Fibroblast of skin of back (primary cell): ENCODE measurements around the gene GRIK5.
A peak's percentile ranks its signal among the peaks of the same experiment; 100 is the strongest.

Experiments
- DNase-seq: peaks from one replicate; pipeline ENCODE4 v3.0.0-alpha.2; 2013

Gene GRIK5

DNA sequence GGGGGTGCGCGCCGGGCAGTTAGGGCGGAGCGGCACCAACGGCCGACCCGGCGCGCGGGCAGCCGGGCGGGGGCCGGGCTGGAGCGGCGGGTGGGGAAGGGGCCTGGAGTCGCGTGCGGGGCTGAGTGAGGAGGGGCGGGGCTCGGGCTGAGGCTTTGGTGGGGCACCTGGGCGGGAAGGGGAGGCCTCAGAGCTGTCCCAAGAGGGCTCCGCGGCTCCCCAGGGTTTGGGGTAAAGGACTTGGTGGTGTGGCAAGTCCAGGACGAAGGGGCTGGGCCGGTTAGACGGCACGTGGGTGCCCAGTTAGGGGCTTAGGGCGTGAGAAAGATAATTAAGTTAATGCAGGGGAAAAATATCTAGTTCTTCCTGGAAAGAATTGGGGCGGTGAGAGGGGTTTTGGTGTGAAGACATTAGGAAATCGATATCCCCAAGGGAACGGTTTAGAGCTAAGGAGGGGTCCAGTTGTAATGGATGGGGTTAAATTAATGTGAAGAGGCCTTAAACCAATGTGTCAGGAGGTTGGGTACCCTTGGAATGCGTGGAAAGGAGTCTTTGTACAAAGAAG is 6.5 kb upstream of the GRIK5 start:
- no peak for DNase-seq

DNA sequence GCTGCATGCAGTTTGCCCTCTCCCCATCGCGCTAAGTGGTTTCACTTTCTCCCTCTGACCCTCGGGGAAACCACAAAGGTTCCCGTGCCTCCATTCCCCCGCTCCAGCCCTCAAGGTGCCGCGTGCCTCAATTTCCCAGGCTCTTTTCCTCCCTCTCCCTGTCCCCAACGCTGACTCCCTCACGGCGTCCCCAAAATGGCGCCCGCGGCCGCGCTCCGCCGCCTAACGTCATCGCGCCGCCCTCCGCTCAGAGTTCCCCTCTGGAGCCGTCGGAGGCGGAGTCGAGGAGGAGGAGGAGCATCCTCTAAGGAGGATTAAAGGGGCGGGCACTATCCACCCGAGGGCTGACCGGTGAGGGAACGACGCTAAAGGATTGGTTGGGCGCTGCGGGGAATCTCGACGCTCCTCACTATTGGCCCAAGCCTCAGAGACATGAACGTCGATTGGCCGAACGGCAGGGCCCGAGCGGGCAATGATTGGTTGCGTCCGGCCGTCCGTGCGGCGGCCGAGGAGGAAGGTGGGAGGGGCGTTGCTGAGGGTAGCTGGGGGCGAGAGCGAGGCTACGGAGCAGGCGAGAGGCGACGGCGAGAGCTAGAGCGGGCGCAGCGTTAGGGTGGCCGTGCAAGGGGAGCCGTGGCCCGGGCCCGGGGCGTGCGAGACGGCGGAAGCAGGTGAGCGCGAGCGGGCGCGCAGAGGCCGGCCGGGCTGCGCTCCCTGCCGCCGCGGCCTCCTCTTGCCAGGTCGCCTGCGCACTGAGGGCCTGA is 5.8 kb upstream of the GRIK5 start, which contains the start of gene ZNF574:
Gene ZNF574 (plus strand): TSS at position 551 of the 764 bp plus-strand sequence. CDS start 2,441 bp downstream, outside the sequence.
- DNase-seq: peak; percentile 100

DNA sequence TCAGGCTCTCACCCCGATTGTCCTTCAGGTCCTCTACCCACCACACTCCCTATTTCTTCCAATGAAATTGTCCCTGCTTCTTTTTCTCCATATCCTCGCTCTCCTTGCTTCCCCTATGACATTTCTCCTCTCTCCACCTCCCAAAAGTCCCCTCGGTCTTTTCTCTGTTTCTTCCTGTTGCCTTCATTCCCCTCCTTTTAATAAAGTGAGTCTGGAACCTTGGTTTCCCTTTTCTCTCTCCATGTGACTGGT is 5.3 kb upstream of the GRIK5 start:
- no peak for DNase-seq

DNA sequence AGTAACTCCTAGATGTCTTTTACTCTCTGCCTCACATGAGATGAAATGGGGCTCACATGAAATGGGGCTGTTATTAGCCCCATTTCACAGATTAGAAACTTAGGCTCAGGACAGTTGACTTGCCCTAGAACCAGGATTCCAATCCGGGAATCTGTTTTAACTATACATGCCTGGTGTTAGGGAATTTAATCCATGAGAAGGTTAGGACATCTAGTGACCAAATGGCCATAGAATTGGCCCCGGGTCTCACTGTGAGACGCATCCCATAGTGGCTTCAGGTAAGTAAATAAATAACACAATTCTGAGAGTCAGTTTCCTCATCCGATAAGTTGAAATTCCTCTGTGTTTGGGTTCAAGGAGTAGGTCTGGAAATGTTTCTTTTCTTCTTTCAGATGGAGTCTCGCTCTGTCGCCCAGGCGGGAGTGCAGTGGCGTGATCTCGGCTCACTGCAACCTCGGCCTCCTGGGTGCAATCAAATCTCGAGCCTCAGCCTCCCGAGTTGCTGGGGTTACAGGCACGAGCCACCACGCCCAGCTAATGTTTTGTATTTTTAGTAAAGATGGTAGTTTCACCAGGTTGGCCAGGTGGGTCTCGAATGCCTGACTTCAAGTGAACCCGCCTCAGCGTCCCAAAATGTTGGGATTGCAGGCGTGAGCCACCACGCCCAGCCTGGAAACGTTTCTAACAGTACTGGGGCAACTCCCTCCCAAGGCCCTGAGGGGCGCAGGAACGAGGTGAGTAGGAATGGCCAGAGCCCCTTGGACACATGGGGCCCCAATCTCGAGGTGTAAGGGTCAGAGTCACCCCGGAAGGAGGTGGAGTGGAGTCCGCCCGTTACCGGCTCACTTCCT is 4.7 kb upstream of the GRIK5 start:
- peak; percentile 20 for DNase-seq

DNA sequence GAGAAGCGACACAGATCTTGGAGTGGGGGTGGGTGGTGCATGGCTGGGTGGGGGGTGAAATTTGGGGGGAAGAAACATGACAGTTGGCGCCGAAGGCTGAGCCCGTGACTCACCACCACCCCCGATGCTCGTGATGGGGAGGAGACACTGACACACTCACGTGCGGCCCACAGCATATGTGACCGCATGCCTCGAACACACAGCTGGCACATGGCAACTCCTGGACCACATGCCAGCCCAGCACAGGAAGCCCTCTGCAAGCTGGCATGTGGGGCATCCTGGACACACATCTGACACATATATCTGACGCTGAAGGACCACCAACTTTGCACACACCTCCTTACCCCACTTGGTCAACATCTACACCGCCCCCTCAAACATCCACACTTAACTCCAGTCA is 1.2 kb upstream of the GRIK5 start:
- DNase-seq: no peak

DNA sequence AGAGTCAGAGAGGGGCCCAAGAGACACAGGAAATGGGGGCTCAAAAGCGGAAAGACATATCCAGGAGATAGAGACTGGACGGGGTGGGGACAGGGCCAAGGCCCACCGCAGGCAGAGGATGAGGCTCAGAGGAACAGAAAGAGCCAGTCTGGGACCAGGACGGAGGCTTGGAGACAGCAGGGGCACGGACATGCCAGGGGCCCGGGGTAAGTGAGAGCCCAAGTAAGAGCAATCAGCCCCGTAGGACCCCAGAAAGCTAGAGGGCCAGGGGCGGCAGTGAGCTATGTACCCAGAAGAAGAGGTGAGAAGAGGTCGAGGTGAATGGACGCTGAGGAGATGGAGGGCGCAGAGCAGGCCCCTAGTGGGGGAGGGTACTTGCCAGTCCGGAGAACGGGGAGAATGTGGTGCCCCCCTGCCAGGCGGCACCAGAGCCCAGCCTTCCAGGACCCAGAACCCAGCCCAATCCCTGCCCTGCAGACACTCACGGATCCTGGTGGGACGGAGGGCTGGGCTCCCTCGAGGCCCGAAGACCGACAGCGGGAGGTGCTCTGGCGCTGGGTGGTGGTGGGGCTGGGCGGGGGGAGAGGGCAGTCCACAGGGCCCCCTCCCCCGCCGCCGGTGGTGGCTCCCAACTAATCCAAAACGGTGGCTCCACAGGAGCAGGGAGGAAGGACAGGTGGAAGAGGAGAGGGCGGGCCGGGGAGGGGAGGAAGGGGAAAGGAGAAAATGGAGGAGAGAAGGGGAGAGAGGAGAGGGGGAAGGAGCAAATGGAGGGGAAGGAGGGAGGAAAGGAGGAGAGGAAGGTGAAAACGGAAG is 1.0 kb downstream of the GRIK5 start:
- DNase-seq: no peak

DNA sequence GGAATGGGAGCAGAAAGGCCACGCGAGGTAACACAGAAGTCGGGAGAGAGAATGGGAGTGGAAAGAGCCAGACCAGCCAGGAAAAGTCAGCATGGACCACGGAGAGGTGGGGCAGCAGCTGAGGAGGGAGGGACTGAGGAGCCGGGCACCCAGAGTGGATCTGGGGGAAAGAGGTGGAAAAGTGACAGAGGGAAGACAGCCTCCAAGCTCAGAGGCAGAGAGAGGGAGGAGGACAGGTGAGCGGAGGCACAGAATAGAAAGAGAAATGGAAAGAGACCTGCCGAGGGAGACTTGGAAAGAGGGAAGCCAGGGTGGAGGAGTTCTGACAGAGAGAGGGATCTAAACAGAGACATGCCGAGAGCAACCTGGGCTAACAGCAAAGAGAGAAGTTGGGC is 1.6 kb downstream of the GRIK5 start:
- no peak for DNase-seq

DNA sequence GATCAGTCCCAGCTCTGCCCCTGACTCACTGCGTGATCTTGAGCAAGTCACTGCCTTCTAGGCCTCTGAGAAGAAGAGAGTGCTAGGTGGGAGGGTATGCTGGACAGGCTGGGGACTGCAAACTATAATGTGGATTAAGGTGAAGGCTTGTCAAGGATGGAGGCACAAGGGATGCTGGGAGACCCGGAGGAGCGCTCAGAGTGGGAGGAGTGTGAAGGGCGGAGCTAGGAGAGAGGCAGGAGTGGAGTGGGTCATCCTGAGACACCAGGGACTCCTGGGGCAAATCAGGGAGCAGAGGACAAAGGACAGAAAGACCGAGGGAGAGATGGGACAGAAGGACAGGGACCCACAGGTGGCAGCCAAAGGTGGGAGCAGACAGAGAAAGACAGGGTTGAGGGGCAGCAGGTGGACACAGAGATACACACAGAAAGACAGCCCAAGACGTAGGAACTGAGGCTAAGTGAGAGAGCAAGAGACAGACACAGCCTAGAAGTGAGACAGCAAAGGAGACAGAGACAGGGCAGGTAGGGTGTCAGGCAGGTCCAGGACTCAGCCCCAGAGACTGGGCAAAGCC is 2.6 kb downstream of the GRIK5 start:
- no peak for DNase-seq

DNA sequence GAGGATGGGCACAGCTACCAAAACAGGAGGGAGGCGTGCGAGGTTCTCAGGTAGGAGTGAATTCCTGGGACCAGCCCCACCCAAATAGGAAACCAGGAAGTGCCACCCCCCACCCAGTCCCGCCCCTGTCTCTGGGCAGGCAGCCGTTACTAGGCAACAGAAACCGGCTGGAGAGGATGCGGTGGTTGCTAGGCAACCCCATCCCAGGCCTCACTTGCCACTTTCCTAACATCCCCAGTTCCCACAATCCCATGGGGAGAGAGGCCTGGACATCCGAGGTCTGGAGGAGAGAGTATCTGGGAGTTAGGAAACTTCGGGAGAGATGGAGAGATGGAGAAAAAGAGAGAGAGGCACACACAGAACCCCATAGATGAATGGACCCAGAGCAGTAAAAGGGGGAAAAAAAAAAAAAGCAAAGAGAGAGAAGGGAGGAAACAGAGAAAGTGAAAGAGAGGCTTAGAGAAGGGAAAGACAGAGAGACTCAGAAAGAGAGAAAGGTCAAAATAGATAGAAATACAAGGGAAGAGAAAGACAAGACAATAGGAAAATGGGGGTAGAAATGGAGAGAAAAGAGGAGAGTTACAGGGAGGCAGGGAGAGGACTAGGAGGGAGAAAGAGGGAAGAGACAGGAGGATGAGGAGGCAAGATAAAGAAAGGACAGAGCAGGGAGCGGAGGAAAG is 3.8 kb downstream of the GRIK5 start:
- peak; percentile 37 for DNase-seq

DNA sequence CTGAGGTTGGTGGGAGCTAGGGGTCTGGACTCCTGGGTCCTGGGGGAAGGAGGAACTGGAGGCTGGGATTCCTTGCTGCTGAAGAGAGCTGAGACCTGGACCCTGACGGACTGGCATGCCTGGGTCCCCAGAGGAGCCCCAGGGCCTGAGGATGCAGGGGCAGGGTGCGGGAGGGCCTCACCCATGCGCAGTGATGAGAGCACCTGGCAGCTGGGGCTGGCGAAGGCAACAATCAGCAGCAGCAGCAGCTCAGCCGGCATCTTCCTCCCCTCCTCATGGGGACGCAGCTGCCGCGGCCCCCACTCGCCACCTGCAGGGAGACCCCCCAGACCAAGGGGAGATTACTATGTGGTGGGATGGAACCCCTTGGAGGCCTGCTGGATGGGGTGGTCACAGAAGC is 4.5 kb downstream of the GRIK5 start:
- no peak for DNase-seq

DNA sequence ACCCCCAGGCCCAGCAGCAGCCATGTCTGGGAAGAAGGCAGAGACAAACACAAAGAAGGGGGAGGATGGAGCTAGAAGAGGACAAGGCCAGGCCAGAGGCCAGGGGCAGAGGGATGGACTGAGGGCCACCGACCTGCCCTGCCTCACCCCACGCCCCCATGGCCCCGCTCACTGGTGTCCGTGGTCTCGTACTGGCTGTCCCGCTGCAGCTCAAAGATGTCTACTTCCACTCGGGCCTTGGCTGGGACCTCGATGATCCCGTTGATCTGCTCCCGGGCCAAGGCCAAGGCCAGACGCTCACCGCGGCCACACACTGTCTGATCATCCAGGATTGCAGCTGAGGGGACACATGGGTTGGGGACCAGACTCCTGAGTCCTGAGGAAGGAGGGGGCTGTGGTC is 5.0 kb downstream of the GRIK5 start:
- no peak for DNase-seq

DNA sequence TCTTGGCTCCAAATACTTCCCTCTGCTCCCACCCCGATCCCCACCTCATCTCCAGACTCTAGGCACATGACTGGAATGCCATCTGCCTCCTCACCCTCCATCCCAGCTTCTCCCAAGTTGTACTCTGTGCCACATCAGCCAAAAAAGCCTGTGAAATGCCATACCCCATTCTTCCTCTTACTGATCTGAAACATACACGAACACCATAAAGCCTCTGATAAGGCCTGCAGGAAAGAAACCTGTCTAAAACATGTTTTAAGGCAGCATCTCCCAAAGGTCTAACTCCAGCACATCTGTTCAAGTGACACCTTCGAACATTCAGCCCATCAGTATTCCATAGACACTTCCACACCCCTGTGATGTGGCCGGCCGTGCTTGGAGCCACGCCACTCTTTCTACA is 5.6 kb downstream of the GRIK5 start:
- no peak for DNase-seq

DNA sequence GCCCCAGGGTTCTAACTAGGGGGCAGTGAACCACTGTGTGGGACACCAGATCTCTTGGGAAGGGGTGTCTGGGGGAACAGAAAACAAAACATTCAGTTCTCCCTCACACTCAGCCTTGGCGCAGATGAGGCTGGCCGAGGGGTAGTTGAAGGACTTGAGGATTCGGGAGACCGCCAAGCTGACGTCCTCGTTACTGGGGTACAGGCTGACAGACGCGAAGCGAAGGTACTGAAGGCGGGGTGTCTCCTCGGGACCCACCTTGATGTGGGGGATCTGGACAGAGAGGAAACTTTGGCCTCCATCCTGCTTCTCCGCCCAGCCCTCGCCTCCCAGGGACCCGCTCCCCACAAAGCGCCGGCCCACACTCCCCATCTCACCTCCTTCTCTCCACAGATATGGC is 7.6 kb downstream of the GRIK5 start:
- no peak for DNase-seq

DNA sequence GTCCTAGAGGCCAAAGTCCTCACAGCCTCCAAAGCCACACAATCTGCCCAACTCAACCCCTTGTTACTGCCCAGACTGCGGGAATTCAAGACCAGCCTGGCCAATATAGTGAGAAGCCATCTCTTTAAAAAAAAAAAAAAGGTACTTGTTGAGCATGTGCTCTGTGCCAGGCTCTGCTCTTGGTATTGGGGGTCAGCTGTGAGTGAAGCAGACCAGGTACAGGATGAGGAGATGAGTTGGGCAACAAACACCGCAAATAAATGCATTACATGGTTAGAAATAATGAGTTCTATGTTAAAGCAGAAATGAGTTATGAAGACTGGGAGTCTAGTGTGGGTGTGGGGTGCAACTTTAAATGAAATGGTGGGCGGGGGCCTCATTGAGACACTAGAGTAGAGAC is 9.9 kb downstream of the GRIK5 start:
- DNase-seq: no peak

DNA sequence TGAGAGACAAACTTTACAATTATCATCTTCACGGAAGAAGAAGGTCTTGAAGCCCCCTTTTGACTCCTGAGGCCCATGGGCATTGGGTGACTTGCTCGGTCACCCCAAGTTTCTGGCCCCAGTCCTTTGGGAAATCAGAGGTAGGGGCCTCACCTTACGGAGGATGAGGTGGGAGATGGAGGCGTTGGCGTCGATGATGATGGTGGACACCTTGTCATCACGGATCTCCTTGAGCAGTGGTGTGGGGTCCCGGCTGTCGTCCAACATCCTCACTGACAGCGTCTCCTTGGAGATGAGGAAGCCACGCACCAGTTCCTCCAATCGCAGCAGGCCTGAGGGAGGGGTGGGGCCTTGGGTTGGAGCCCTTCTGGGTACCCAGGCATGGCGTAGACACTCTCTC is 10.8 kb downstream of the GRIK5 start:
- DNase-seq: no peak

DNA sequence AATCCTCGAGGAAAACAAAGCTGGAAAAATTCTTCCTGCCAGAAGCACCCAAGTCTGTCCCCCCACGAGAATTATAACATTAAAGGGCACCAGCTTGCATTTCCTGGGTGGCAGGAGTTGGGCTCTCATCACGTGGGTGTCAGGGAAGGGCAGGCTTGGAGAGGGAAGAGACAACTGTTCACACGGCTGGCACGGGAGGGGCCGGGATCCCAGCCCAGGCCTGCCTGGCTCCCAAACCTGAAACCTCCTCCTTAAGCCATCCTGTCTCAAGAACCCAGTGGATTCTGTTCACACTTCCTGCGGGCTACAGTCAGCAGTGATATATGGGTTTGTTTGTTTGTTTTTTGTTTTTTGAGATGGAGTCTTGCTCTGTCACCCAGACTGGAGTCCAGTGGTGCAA is 12.2 kb downstream of the GRIK5 start:
- no peak for DNase-seq

DNA sequence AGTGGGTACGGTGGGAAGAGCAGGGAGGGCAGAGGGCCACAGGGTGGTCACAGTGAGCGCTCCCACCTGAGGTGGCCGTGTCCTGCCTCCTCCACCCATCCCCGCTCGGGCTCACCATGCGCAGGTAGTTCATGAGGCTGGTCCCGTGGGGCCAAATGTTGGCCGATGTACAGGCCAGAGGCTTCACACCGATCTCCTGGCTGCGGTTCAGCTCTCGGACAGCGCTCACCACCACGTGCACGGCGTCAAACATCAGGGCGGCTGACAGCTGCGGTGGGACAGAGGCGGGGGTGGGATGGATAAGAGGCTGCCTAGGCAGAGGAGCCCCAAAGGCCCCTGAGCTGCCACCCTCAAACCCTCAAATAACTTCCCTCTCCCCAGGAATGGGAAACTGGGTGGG is 15.8 kb downstream of the GRIK5 start:
- DNase-seq: no peak

DNA sequence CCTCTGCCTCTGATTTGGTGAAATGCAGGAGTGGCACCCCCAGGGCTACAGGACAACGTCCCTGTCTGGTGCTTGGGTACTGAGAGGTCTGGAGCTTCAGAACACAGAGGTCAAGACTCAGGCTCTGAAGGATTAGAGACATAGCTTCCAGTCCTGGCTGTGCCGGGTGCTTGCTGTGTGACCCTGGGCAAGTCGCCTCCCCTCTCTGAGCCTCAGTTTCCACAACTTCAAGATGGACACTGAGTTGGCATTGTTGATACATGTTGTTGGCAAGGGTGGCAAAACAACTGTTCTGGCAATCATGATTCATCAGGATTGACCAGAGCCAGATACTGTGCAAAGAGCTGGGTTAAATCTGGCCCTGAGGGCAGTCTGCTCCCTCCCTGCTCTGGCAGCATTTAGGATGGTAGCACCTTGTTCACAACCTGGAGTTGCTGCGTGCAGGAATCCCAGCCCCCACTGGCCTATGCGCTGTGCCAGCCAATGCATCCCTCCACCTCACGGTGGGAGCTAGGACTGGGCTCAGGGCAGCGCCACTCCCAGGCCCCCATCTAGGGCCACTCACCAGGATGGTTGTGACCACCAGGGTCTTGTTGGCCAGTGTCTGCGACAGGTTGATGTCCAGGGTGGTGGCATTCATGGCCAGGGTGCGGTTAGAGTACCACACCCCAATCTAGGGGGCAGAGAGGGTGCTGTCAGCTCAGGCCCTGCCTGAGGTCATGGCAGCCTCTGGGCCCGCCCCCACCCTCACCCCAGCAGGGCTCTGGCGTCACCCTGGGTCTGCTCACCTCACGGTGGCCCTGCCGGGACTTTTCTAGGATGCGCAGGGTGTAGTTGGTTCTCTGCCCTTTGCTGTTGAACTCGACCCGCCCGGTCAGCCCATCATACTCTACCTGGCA is 16.7 kb downstream of the GRIK5 start:
- DNase-seq: no peak

DNA sequence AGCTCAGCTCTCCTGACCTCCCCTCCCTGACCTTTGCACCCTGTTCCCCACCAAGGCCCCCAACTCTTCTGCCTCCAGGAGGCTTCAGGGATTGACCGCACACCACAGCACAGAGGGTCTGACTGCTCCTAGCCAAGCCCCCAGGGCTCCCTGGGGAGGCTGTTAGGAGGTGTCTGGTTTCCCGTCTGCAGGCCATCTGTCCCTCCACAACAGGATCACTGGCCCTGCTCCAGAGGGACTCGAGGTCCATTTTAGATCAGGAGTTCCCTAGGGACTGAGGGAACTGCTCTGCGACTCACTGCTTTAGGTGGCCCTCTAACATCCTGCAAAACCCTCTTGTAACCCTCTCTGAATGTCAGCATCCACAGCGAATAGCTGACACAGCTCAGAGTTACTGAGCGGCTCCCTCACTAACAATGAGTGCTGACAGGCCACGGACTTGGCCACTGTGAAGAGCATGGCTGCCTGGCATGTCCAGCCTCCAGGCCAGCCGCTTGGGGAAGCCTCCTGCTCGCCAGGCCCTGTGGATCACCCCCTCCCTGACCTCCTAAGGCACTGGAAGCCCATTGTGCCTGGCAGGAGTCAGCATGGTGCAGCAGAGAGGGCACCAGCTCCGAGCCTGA is 17.7 kb downstream of the GRIK5 start:
- no peak for DNase-seq
